Activated naive CD4-positive, alpha-beta T cell treated with anti-CD3 and anti-CD28 coated beads, Interleukin-2, amount 10 ng/mL, durations not matched to agents 7 days and 5 days (primary cell): ENCODE data around the gene SRPK2.
"Not testable (repeated sequence)": the region's sequence is repeated elsewhere in the genome, so short reads cannot be mapped to it uniquely, and the experiment has no call there.

Source experiments
- CTCF ChIA-PET: fragments of 350-600 bp; sonication (Branson Sonifier 250); formaldehyde crosslinking; loops from one replicate; lab custom pipeline; 2021; ENCODE audit warnings: antibody characterized with exemption; lab: Charles Lee
- DNase-seq: peaks from one replicate; pipeline ENCODE4 v3.0.0-alpha.2; 2020
- H3K27ac Mint-ChIP-seq: one replicate; pipeline ENCODE4 v1.8.0; 2021; ENCODE audit warnings: mild to moderate bottlenecking, moderate library complexity, mixed read lengths
- H3K27me3 Mint-ChIP-seq: one replicate; pipeline ENCODE4 v1.8.0; 2021; ENCODE audit warnings: mild to moderate bottlenecking, mixed read lengths
- H3K36me3 Mint-ChIP-seq: one replicate; pipeline ENCODE4 v1.8.0; 2021; ENCODE audit warnings: mixed read lengths
- H3K4me1 Mint-ChIP-seq: one replicate; pipeline ENCODE4 v1.8.0; 2021; ENCODE audit warnings: mixed read lengths
- H3K4me3 Mint-ChIP-seq: one replicate; pipeline ENCODE4 v1.8.0; 2021; ENCODE audit warnings: mild to moderate bottlenecking, moderate library complexity, mixed read lengths
- H3K9me3 Mint-ChIP-seq: one replicate; pipeline ENCODE4 v1.8.0; 2021; ENCODE audit warnings: mixed read lengths

Gene SRPK2

DNA sequence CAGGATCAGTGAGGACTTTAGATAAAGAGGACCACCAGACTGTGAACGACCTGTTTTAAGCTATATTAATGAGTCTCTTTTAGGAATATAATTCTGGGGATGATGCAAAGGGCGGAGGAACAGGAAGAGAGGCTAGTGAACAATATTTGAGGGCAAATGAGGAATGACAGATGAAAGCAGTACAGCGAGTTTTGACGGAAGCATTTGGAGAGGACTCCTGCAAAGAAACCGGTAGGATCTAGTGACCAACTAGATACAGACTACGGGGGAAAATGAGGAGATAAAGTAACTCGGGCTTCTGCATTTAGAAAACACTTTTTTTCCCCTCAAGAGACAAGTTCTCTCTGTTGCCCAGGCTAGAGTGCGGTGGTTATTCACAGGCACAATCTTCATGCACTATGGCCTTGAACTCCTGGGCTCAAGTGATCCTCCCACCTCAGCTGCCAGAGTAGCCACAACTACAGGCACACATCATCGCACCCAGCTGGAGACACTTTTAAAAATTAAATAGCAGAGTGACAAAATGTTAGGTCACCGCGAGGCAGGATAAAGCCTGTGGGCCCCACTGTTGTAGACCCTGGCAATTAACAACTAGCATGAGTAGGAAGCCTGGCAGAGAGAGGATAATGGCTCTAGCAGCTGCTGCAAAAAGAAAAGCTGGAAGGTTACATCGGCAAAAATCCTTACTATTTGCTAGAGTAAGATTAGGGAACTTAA, 143.2 kb downstream of the SRPK2 start:
- no peak for DNase-seq
- no peaks in the 10 kb centered on the region for H3K4me1 Mint-ChIP-seq
- H3K27ac Mint-ChIP-seq: no peak overlapping the region
- H3K36me3 Mint-ChIP-seq: no peaks in the 10 kb centered on the region
- no peaks in the 10 kb centered on the region for H3K9me3 Mint-ChIP-seq
- H3K4me3 Mint-ChIP-seq: no peak overlapping the region
- H3K27me3 Mint-ChIP-seq: no peaks in the 10 kb centered on the region
- CTCF ChIA-PET: no interaction called here

GRCh38 chr7:105244594-105244993, 144.1 kb downstream of the SRPK2 start:
- H3K4me3 Mint-ChIP-seq: no peak overlapping the region
- H3K4me1 Mint-ChIP-seq: no peaks in the 10 kb centered on the region
- CTCF ChIA-PET: no interaction called here
- H3K27ac Mint-ChIP-seq: no peak overlapping the region
- H3K36me3 Mint-ChIP-seq: no peaks in the 10 kb centered on the region
- H3K27me3 Mint-ChIP-seq: no peaks in the 10 kb centered on the region
- no peak for DNase-seq
- H3K9me3 Mint-ChIP-seq: no peaks in the 10 kb centered on the region

- Mint-ChIP-seq H3K27me3 (no peaks in the 10 kb centered on the region), H3K4me3 (no peak overlapping the region), H3K27ac (no peak overlapping the region), H3K36me3 (no peaks in the 10 kb centered on the region), H3K9me3 (no peaks in the 10 kb centered on the region), H3K4me1 (no peaks in the 10 kb centered on the region)
- DNase-seq: no peak
- CTCF ChIA-PET: interaction anchor here (1.0 to 1.5 kb wide), 2 partner anchors 10 to 18 kb away, joined by 3 read pairs; no protein-coding TSS in a partner anchor
These were observed 147.5 kb downstream of the SRPK2 start for GRCh38 chr7:105241198-105241597.

DNA sequence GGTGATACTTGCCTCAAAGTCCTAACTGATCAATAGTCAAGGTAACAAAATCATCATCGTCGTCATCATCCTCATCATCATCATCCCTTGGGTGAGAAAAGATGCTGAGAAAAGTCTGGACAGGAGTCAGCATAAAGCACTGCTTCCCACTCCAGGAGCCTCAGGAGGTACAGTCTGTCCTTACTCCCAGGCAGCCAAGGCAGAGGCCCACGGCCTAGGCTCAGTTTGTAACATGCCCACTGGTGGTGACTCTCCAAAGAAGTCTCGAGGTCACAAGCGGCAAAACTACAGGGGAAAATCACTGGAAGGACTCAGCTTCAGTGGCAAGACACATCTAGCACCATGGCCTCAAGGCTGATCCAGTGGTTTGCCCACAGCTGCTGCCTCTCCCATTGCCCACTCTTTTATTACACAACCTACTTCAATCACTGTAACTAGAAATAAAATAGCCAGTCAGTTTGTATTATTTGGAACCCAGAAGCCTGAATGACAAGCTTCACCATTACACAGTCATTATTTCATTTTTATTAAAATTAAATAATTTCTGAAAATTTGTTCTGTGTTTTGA, 150.4 kb downstream of the SRPK2 start:
- Mint-ChIP-seq H3K9me3 (no peaks in the 10 kb centered on the region), H3K4me1 (no peaks in the 10 kb centered on the region), H3K27me3 (no peaks in the 10 kb centered on the region), H3K36me3 (no peaks in the 10 kb centered on the region), H3K4me3 (no peak overlapping the region), H3K27ac (no peak overlapping the region)
- DNase-seq: no peak
- CTCF ChIA-PET: no interaction called here

GRCh38 chr7:105234886-105235285, 153.8 kb downstream of the SRPK2 start:
- no peaks in the 10 kb centered on the region for H3K9me3 Mint-ChIP-seq
- no peak overlapping the region for H3K27ac Mint-ChIP-seq
- H3K36me3 Mint-ChIP-seq: no peaks in the 10 kb centered on the region
- no peak for DNase-seq
- no peaks in the 10 kb centered on the region for H3K4me1 Mint-ChIP-seq
- H3K4me3 Mint-ChIP-seq: no peak overlapping the region
- CTCF ChIA-PET: no interaction called here
- no peaks in the 10 kb centered on the region for H3K27me3 Mint-ChIP-seq

DNA sequence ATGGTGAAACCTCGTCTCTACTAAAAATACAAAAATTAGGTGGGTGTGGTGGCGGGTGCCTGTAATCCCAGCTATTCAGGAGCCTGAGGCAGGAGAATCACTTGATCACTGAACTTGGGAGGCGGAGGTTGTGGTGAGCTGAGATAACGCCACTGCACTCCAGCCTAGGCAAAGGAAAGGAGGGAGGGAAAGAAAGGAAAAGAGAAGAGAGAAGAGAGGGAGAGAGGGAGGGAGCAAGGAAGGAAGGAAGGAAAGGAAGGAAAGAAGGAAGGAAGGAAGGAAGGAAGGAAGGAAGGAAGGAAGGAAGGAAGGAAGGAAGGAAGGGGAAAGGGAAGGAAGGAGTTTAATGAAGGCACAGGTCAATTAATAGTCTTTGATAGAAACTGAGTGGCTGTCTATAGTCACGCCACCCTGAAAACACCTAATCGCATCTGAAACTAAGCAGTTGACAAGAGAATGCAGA, 155.9 kb downstream of the SRPK2 start:
- H3K36me3 Mint-ChIP-seq, H3K27me3 Mint-ChIP-seq, CTCF ChIA-PET, H3K27ac Mint-ChIP-seq, DNase-seq, H3K4me1 Mint-ChIP-seq, H3K4me3 Mint-ChIP-seq, H3K9me3 Mint-ChIP-seq: not testable (repeated sequence)

- H3K27me3 Mint-ChIP-seq: no peaks in the 10 kb centered on the region
- H3K4me1 Mint-ChIP-seq: no peaks in the 10 kb centered on the region
- no peak for DNase-seq
- CTCF ChIA-PET: no interaction called here
- peaks cover 2% of the 10 kb centered on the region for H3K9me3 Mint-ChIP-seq
- no peak overlapping the region for H3K4me3 Mint-ChIP-seq
- H3K27ac Mint-ChIP-seq: no peak overlapping the region
- H3K36me3 Mint-ChIP-seq: peaks cover 13% of the 10 kb centered on the region
These were observed 158.2 kb downstream of the SRPK2 start for GRCh38 chr7:105230486-105230885.

DNA sequence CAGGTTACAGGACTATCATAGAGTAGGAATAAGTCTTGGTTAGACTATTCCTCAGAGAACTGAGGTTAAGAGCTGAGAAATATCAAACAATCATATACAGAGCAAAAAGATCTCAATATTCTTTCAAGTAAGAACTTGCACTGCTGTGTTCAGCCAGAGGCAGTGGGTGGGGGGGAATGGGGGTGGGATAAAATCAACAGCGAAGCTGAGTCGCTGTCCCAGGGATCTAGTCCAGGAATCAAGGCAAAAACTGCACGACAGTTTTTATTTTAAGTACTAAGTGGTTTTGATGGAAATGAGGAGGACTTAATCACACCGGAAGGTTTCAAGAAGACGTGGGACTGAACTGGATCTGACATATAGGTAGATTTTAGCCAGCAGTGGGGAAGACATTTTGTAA, 159.1 kb downstream of the SRPK2 start:
- CTCF ChIA-PET: no interaction called here
- Mint-ChIP-seq H3K9me3 (peaks cover 2% of the 10 kb centered on the region), H3K27ac (no peak overlapping the region), H3K27me3 (no peaks in the 10 kb centered on the region), H3K36me3 (peaks cover 14% of the 10 kb centered on the region), H3K4me3 (no peak overlapping the region), H3K4me1 (peaks cover 8% of the 10 kb centered on the region)
- DNase-seq: no peak

GRCh38 chr7:105228555-105228954, 160.2 kb downstream of the SRPK2 start:
- Mint-ChIP-seq H3K27me3 (no peaks in the 10 kb centered on the region), H3K9me3 (peaks cover 2% of the 10 kb centered on the region), H3K36me3 (peaks cover 14% of the 10 kb centered on the region), H3K4me1 (peaks cover 9% of the 10 kb centered on the region), H3K4me3 (no peak overlapping the region), H3K27ac (no peak overlapping the region)
- DNase-seq: no peak
- CTCF ChIA-PET: no interaction called here

DNA sequence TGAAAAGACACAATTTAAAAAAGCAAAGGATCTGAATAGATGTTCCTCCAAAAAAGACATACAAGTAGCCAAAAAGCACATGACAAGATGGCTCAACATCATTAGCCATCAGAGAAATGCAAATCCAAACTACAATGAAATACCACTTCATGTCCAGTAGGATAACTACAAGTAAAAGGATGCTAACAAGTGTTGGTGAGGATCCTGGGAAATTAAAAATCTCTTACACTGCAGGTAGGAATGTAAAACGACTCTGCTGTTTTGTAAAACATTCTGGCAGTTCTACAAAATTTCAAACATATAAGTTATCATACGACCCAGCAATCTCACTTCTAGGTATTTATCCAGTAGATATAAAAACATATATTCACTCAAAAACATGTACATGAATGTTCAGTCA, 161.3 kb downstream of the SRPK2 start:
- peaks cover 9% of the 10 kb centered on the region for H3K4me1 Mint-ChIP-seq

DNA sequence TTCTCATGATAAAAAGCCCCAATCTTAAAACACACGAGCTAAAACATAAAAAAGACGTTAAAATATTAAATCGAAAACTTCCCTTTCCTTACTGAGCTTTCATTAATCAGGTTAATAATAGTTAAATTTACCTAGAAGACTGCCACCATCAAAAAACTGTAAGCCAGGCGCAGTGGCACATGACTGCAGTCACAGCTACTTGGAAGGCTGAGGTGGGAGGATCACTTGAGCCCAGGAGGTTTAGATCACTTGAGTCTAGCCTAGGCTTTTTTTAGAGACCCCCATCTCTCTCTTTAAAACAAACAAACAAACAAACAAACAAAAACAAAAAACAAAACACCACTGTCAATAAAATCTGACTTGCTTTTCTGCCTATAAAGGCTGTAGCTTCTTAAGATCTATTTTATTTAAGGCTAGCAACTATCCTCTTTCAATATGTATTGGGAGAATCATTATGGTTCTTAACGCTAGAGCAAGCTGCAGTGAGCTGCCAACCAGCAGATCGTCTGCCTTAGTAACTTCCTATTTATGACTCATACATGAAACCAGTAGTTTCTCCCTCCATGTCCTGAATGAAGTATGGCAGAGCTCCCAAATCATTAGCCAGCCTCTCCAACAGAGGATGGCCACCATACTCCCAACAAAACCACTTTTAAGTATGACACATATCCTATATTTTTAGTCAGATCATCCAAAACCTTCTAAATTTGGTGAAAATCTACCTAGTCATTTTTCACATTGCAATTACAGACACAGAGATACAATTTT, 163.7 kb downstream of the SRPK2 start:
- Mint-ChIP-seq H3K4me1 (peaks cover 9% of the 10 kb centered on the region), H3K27me3 (no peaks in the 10 kb centered on the region), H3K36me3 (peaks cover 14% of the 10 kb centered on the region), H3K9me3 (peaks cover 2% of the 10 kb centered on the region), H3K27ac (no peak overlapping the region), H3K4me3 (no peak overlapping the region)
- CTCF ChIA-PET: no interaction called here
- no peak for DNase-seq

More for the DNA sequence above, 161.3 kb downstream of the SRPK2 start:
- peaks cover 2% of the 10 kb centered on the region for H3K9me3 Mint-ChIP-seq
- no peak for DNase-seq
- no peak overlapping the region for H3K27ac Mint-ChIP-seq
- no peaks in the 10 kb centered on the region for H3K27me3 Mint-ChIP-seq
- no peak overlapping the region for H3K4me3 Mint-ChIP-seq
- H3K36me3 Mint-ChIP-seq: peaks cover 14% of the 10 kb centered on the region
- CTCF ChIA-PET: no interaction called here

- Mint-ChIP-seq H3K9me3 (peaks cover 2% of the 10 kb centered on the region), H3K36me3 (peaks cover 9% of the 10 kb centered on the region), H3K27me3 (no peaks in the 10 kb centered on the region), H3K4me3 (no peak overlapping the region), H3K27ac (no peak overlapping the region), H3K4me1 (peaks cover 9% of the 10 kb centered on the region)
- DNase-seq: no peak
- CTCF ChIA-PET: interaction anchor here (1.1 kb wide), 1 partner anchor 18 kb away, joined by 3 read pairs; no protein-coding TSS in a partner anchor
These were observed 165.8 kb downstream of the SRPK2 start for GRCh38 chr7:105222953-105223352.

DNA sequence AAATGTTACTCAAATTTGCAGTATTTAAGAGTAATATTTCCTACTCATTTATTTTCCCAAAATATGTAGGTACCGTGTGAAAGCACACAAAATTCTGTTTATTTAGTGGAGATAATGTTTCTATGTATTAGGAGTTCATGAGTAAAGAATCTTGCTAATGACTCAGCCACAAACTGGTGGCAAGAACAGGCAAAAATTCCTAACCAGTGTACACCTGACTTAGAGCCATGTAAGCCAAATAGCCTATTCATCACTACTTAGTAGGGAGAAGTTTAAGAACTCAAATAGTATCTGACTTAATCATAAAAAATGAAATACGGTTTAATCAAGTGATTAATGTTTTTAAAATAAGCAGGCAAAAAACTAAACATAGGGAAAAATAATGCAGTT, 169.0 kb downstream of the SRPK2 start:
- Mint-ChIP-seq H3K4me3 (no peak overlapping the region), H3K36me3 (peaks cover 1% of the 10 kb centered on the region), H3K27ac (no peak overlapping the region), H3K27me3 (no peaks in the 10 kb centered on the region), H3K4me1 (peaks cover 3% of the 10 kb centered on the region), H3K9me3 (no peaks in the 10 kb centered on the region)
- no peak for DNase-seq
- CTCF ChIA-PET: no interaction called here

DNA sequence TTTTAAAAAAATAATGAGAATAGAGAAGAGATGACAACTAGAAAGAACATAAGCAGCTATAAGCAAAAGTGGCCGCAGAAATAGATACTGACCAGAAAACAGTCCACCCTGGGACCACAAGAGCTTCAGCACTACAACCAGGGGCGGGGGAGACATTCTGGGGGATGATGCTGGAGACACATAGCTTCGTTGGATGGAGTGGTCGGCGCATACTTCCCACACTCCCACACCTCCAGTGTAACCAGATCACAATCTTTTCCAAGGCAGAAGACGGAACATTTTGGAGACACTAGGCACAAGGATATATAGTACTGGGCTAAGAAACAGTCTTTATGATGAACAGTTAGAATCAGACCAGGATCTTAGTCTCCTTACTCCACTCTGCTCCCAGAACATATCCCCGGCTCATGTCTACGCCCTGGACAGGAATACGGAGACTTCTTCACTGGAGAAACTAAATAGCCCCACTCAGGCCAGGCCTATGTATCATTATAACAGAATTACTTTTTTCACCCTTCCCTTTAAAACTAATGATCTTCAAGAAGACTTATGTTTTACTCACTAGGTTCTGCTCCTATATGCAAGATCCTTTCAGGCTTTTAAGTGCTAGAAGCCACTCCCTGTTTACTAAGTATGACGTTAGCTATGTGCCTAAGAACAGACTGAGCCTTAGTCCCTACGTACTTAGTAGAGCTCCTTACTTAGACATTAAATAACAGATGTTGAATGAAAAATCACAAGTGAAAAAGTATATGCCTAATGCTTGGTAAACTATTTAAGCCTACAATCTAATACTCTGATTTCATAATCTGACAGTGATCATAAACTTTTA, 169.6 kb downstream of the SRPK2 start:
- Mint-ChIP-seq H3K27ac (no peak overlapping the region), H3K27me3 (no peaks in the 10 kb centered on the region), H3K9me3 (no peaks in the 10 kb centered on the region), H3K4me1 (no peaks in the 10 kb centered on the region), H3K36me3 (peaks cover 1% of the 10 kb centered on the region), H3K4me3 (no peak overlapping the region)
- no peak for DNase-seq
- CTCF ChIA-PET: no interaction called here
